Measurements from ENCODE around the gene ENOX1.
"Not testable (repeated sequence)": the region's sequence is repeated elsewhere in the genome, so short reads cannot be mapped to it uniquely, and the experiment has no call there.

ENOX1 gene

DNA sequence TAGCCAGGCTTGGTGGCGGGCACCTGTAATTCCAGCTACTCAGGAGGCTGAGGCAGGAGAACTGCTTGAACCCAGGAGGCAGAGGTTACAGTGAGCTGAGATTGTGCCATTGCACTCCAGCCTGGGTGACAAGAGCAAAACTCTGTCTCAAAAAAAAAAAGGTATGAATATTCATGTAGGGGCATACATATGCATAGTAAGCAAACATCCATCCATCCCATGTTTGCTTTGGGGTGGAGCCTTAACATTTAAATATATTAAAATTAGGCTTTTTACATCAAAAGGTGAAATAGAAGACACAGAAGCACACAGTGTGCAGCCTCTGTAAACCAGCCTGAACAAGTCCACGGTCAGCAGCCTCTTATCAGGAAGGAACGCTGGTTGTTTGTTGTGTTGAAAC is 618.3 kb downstream of the ENOX1 start:
- not testable (repeated sequence) for H3K4me1 Mint-ChIP-seq (ENCODE audit: low read depth in 2 of 2); H3K9me3 Mint-ChIP-seq; ATAC-seq (replicated peaks); H3K4me3 Mint-ChIP-seq; H3K36me3 Mint-ChIP-seq (ENCODE audit: insufficient read depth); DNase-seq; H3K27ac Mint-ChIP-seq
- H3K27me3 Mint-ChIP-seq, result peaks cover 15 to 31% of the 10 kb centered on the region in 2 donors

DNA sequence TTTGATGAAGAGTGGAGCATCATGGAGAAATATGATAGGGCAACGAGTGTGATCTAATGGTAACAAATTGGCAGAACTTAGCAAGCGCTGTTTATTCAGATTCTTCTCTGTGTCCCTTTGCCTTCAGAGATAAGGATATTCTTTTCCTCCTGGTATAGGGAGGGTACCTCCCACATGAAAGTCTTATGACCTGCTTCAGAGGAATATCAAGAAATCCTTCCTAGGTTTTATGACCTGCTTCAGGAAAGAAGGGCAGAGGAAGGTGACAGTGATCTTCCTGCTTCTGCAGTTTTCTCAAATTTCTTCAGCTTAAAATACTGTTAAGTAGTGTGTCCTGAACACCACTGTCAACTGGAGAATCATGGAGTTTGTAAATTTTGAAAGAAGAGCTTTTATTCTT is 619.0 kb downstream of the ENOX1 start:
- ATAC-seq (replicated peaks), result no peak
- H3K4me3 Mint-ChIP-seq, result no peak overlapping the region
- peaks cover 15 to 31% of the 10 kb centered on the region in 2 donors for H3K27me3 Mint-ChIP-seq
- H3K36me3 Mint-ChIP-seq (ENCODE audit: insufficient read depth), result no peaks in the 10 kb centered on the region
- no peaks in the 10 kb centered on the region for H3K4me1 Mint-ChIP-seq (ENCODE audit: low read depth in 2 of 2)
- H3K9me3 Mint-ChIP-seq, result peaks cover 0 to 2% of the 10 kb centered on the region in 2 donors
- DNase-seq, result no peak
- H3K27ac Mint-ChIP-seq, result no peak overlapping the region

DNA sequence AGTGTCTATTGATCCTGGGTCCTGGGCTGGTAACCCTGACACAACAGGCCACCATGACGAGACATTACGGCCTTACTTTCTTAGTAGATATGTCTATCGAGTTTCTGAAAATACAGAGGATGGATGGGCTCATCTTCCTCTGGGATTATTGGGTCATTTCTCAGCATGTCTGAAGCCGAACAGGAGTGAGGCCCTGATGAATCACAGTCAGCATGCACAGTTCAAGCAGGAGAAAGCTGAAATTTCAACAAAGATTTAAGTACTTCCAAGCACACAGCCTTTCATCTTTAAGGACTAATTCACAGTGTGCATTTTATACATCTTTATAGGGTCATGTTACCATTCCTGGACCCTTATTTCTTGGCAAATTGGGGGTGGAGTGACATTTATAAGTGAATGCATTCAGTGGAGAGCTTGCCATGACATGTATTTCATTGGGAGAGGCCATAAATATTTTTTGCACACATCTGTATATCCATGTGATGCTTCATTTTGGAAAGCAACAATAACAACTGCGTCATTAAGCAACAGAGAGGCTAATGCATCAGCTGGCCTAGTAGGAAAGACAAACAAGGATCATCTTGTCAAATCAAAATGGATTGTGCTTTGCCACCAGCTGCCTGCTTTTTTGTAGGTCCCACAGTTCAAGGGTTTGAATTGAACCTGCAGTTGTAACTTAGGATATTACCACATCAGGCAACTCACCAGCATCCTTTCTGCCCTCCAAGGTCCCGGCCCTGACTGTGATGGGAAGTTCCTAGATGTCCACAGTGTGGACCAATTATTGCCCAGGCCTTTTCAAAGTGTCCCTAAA is 619.9 kb downstream of the ENOX1 start:
- DNase-seq (no peak), ATAC-seq (replicated peaks) (no peak)
- Mint-ChIP-seq H3K4me3 (no peak overlapping the region), H3K27me3 (peaks cover 15 to 31% of the 10 kb centered on the region in 2 donors), H3K9me3 (peaks cover 0 to 2% of the 10 kb centered on the region in 2 donors), H3K36me3 (ENCODE audit: insufficient read depth) (no peaks in the 10 kb centered on the region), H3K27ac (no peak overlapping the region), H3K4me1 (ENCODE audit: low read depth in 2 of 2) (no peaks in the 10 kb centered on the region)
